Spinal cord (tissue), 10 donors: ENCODE data around the gene TMEM131L. TPM values are rescaled to one million over a fixed set of nuclear protein-coding genes. Genes with fewer than 3 reads are reported as not detected.
A peak's percentile ranks its signal among the peaks of the same experiment; 100 is the strongest.
"Not testable (repeated sequence)": the region's sequence is repeated elsewhere in the genome, so short reads cannot be mapped to it uniquely, and the experiment has no call there.

Source experiments
- DNase-seq, 6 donors: peaks; one replicate each; pipeline versions ENCODE4 v3.0.0 to v3.0.0-alpha.2; 2013 to 2015; ENCODE audit warnings: low spot score in 6 of 6, low read depth in 4 of 6
- H3K27ac ChIP-seq: one replicate; pipeline ENCODE4 v1.5.1; 2013; ENCODE audit warnings: low read depth, low read length, control low read depth
- H3K27me3 ChIP-seq: one replicate; pipeline ENCODE4 v1.6.1; 2013; ENCODE audit warnings: low read length; ENCODE audit not compliant: control insufficient read depth, insufficient read depth
- H3K36me3 ChIP-seq: one replicate; pipeline ENCODE4 v1.6.1; 2013; ENCODE audit warnings: low read length; ENCODE audit not compliant: control insufficient read depth, insufficient read depth
- H3K4me1 ChIP-seq: one replicate; pipeline ENCODE4 v1.6.1; 2013; ENCODE audit warnings: low read length; ENCODE audit not compliant: control insufficient read depth, insufficient read depth
- H3K4me3 ChIP-seq: one replicate; pipeline ENCODE4 v1.5.1; 2013; ENCODE audit warnings: low read depth, low read length, control low read depth
- H3K9me3 ChIP-seq: one replicate; pipeline ENCODE4 v1.6.1; 2013; ENCODE audit warnings: low read length; ENCODE audit not compliant: control insufficient read depth, insufficient read depth
- WGBS: methylation state at CpG from one replicate; pipeline ENCODE4 v1.1.5; 2013; ENCODE audit warnings: missing lambda C conversion rate; ENCODE audit not compliant: insufficient coverage; 5-methylcytosine and 5-hydroxymethylcytosine counted together
- polyA plus RNA-seq, 2 donors: library from polyadenylated mRNA; unstranded; fragments of 120-200 nt; gene quantifications; one replicate each; pipeline ENCODE4 v1.2.1, GENCODE V29; 2013; ENCODE audit not compliant: insufficient read length in 2 of 2
- total RNA-seq, 2 donors: library from RNA; depleted of rRNA in 1 of 2; stranded (reverse); fragments of 120-200 nt in 1 of 2; fragments of >200 nt in 1 of 2; gene quantifications; one replicate each; pipeline versions ENCODE4 v1.2.3 to v1.2.4, GENCODE V29; 2013 to 2014
- donor health status: healthy.

Gene TMEM131L
- total and polyA plus RNA-seq, 4 donors = 6.5 to 18.1 (median 12.4) TPM

GRCh38 chr4:153663667-153664066 lies 197.5 kb downstream of the TMEM131L start:
- H3K4me3 ChIP-seq = no peak overlapping the region
- no CpG with 5 or more reads among the region's 1 CpG for WGBS
- no peak overlapping the region for H3K27ac ChIP-seq
- DNase-seq = no peak
- no peaks in the 10 kb centered on the region for H3K27me3 ChIP-seq
- H3K36me3 ChIP-seq = no peaks in the 10 kb centered on the region
- peaks cover 2% of the 10 kb centered on the region for H3K9me3 ChIP-seq
- no peaks in the 10 kb centered on the region for H3K4me1 ChIP-seq

GRCh38 chr4:153666505-153666904 lies 200.3 kb downstream of the TMEM131L start:
- not testable (repeated sequence) for H3K4me1 ChIP-seq, H3K4me3 ChIP-seq, H3K36me3 ChIP-seq, DNase-seq, H3K27me3 ChIP-seq, H3K27ac ChIP-seq, H3K9me3 ChIP-seq
- 100% methylated on average over 1 of the region's 1 CpG for WGBS

- H3K4me1 ChIP-seq = no peaks in the 10 kb centered on the region
- WGBS = 90% methylated on average over 2 of the region's 2 CpGs
Observed at GRCh38 chr4:153668647-153669046, 202.5 kb downstream of the TMEM131L start.

GRCh38 chr4:153669838-153670237 lies 203.7 kb downstream of the TMEM131L start:
- H3K36me3 ChIP-seq = no peaks in the 10 kb centered on the region
- H3K27ac ChIP-seq = no peak overlapping the region
- no peaks in the 10 kb centered on the region for H3K4me1 ChIP-seq
- H3K27me3 ChIP-seq = no peaks in the 10 kb centered on the region
- DNase-seq = no peak
- WGBS = no CpG with 5 or more reads among the region's 3 CpGs
- H3K9me3 ChIP-seq = peaks cover under 1% of the 10 kb centered on the region
- H3K4me3 ChIP-seq = no peak overlapping the region

More at GRCh38 chr4:153668647-153669046, 202.5 kb downstream of the TMEM131L start:
- H3K27ac ChIP-seq = no peak overlapping the region
- no peak for DNase-seq
- H3K36me3 ChIP-seq = no peaks in the 10 kb centered on the region
- H3K4me3 ChIP-seq = no peak overlapping the region
- peaks cover 2% of the 10 kb centered on the region for H3K9me3 ChIP-seq
- H3K27me3 ChIP-seq = no peaks in the 10 kb centered on the region

- no peak overlapping the region for H3K27ac ChIP-seq
- H3K9me3 ChIP-seq = peaks cover 1% of the 10 kb centered on the region
- 88% methylated on average over 2 of the region's 5 CpGs for WGBS
Observed at GRCh38 chr4:153676486-153676885, 210.3 kb downstream of the TMEM131L start.

GRCh38 chr4:153676984-153677383 lies 210.8 kb downstream of the TMEM131L start:
- no CpG with 5 or more reads among the region's 1 CpG for WGBS
- Histone ChIP-seq H3K36me3 (no peaks in the 10 kb centered on the region), H3K4me3 (no peak overlapping the region), H3K9me3 (peaks cover 1% of the 10 kb centered on the region), H3K27me3 (peaks cover 2% of the 10 kb centered on the region), H3K27ac (no peak overlapping the region), H3K4me1 (no peaks in the 10 kb centered on the region)
- no peak for DNase-seq

More at GRCh38 chr4:153676486-153676885, 210.3 kb downstream of the TMEM131L start:
- DNase-seq = no peak
- no peaks in the 10 kb centered on the region for H3K27me3 ChIP-seq
- H3K4me3 ChIP-seq = no peak overlapping the region
- no peaks in the 10 kb centered on the region for H3K4me1 ChIP-seq
- H3K36me3 ChIP-seq = no peaks in the 10 kb centered on the region

GRCh38 chr4:153679486-153679885 lies 213.3 kb downstream of the TMEM131L start:
- peaks cover 19% of the 10 kb centered on the region for H3K27me3 ChIP-seq
- H3K27ac ChIP-seq = no peak overlapping the region
- H3K36me3 ChIP-seq = no peaks in the 10 kb centered on the region
- DNase-seq = no peak
- peaks cover 8% of the 10 kb centered on the region for H3K4me1 ChIP-seq
- no peak overlapping the region for H3K4me3 ChIP-seq
- peaks cover 1% of the 10 kb centered on the region for H3K9me3 ChIP-seq
- WGBS = 77% methylated on average over 5 of the region's 6 CpGs

GRCh38 chr4:153683763-153684181 lies 217.6 kb downstream of the TMEM131L start:
- DNase-seq = no peak
- no peak overlapping the region for H3K27ac ChIP-seq
- H3K27me3 ChIP-seq = peaks cover 31% of the 10 kb centered on the region
- peaks cover 14% of the 10 kb centered on the region for H3K4me1 ChIP-seq
- H3K4me3 ChIP-seq = peak overlapping the region; percentile 42
- H3K36me3 ChIP-seq = no peaks in the 10 kb centered on the region
- 11% methylated on average over 27 of the region's 27 CpGs for WGBS
- peaks cover 2% of the 10 kb centered on the region for H3K9me3 ChIP-seq

- H3K4me1 ChIP-seq = peaks cover 14% of the 10 kb centered on the region
- H3K36me3 ChIP-seq = no peaks in the 10 kb centered on the region
- H3K9me3 ChIP-seq = peaks cover 2% of the 10 kb centered on the region
- H3K27ac ChIP-seq = no peak within 1 kb of the TSS
- peak within 1 kb of the TSS; percentile 42 for H3K4me3 ChIP-seq
- H3K27me3 ChIP-seq = peaks cover 31% of the 10 kb centered on the region
- peak in 2 of 6 donors; percentile 33 to 44 for DNase-seq
- WGBS = under 1% methylated on average over 75 of the region's 75 CpGs
Observed at GRCh38 chr4:153684182-153684970, 218.2 kb downstream of the TMEM131L start, which contains the start of gene TLR2. TSS of gene TLR2 (plus strand) at chr4:153684280. CDS start at chr4:153702908, 18,628 bp downstream.

- Histone ChIP-seq H3K9me3 (peaks cover 4% of the 10 kb centered on the region), H3K4me3 (peak overlapping the region; percentile 42), H3K27ac (no peak overlapping the region), H3K27me3 (peaks cover 31% of the 10 kb centered on the region), H3K36me3 (no peaks in the 10 kb centered on the region), H3K4me1 (peaks cover 14% of the 10 kb centered on the region)
- WGBS = 3% methylated on average over 4 of the region's 9 CpGs
- peak in 1 of 6 donors; percentile 2 for DNase-seq
Observed at GRCh38 chr4:153684971-153685371, 218.8 kb downstream of the TMEM131L start.
